CD8-positive, alpha-beta memory T cell (primary cell): Measurements from ENCODE around the gene GRID1. TPM values are rescaled to one million over a fixed set of nuclear protein-coding genes. Genes with fewer than 3 reads are reported as not detected.

Experiments
- CTCF ChIA-PET: fragments of 350-600 bp; sonication (Branson Sonifier 250); formaldehyde crosslinking; loops from one replicate; lab custom pipeline; 2021; ENCODE audit warnings: antibody characterized with exemption; lab: Charles Lee
- POLR2A ChIA-PET: fragments of 350-600 bp; sonication (Branson Sonifier 250); formaldehyde crosslinking; loops from one replicate; lab custom pipeline; 2021; ENCODE audit warnings: antibody characterized with exemption; lab: Charles Lee
- DNase-seq, 5 donors: peaks; one replicate each; pipeline versions ENCODE4 v3.0.0 to v3.0.0-alpha.2; 2020 to 2022; ENCODE audit warnings: mixed read lengths in 1 of 5
- H3K27ac ChIP-seq: one replicate; pipeline ENCODE4 v1.7.0; 2013; ENCODE audit warnings: low read depth, mild to moderate bottlenecking, low read length, moderate library complexity
- H3K27me3 ChIP-seq: 2 replicates; pipeline ENCODE4 v1.7.0; 2013; ENCODE audit warnings: low read length, mild to moderate bottlenecking; ENCODE audit not compliant: insufficient read depth, poor library complexity, severe bottlenecking
- H3K36me3 ChIP-seq: 2 replicates; pipeline ENCODE4 v1.7.0; 2013; ENCODE audit warnings: mild to moderate bottlenecking, low read length, moderate library complexity; ENCODE audit not compliant: insufficient read depth
- H3K4me1 ChIP-seq: 2 replicates; pipeline ENCODE4 v1.7.0; 2013; ENCODE audit warnings: mild to moderate bottlenecking, low read length, moderate library complexity; ENCODE audit not compliant: insufficient read depth
- H3K4me3 ChIP-seq: 2 replicates; pipeline ENCODE4 v1.7.0; 2013; ENCODE audit warnings: mild to moderate bottlenecking, low read length
- H3K9me3 ChIP-seq: 2 replicates; pipeline ENCODE4 v1.7.0; 2013; ENCODE audit warnings: mild to moderate bottlenecking, low read length
- H3K27ac Mint-ChIP-seq, 8 donors: one replicate each; pipeline ENCODE4 v1.8.0; 2020 to 2021; ENCODE audit warnings: mixed read lengths in 8 of 8, mild to moderate bottlenecking in 6 of 8, inconsistent platforms in 3 of 8, moderate library complexity in 3 of 8
- H3K27me3 Mint-ChIP-seq, 2 donors: one replicate each; pipeline ENCODE4 v1.8.0; 2020 to 2021; ENCODE audit warnings: mixed read lengths in 2 of 2, mild to moderate bottlenecking in 1 of 2, moderate library complexity in 1 of 2
- H3K36me3 Mint-ChIP-seq, 3 donors: one replicate each; pipeline ENCODE4 v1.8.0; 2020 to 2021; ENCODE audit warnings: mixed read lengths in 3 of 3, inconsistent platforms in 1 of 3, mild to moderate bottlenecking in 1 of 3
- H3K4me1 Mint-ChIP-seq, 3 donors: one replicate each; pipeline ENCODE4 v1.8.0; 2020 to 2021; ENCODE audit warnings: mixed read lengths in 3 of 3, inconsistent platforms in 1 of 3, mild to moderate bottlenecking in 1 of 3
- H3K4me3 Mint-ChIP-seq, 7 donors: one replicate each; pipeline ENCODE4 v1.8.0; 2020 to 2021; ENCODE audit warnings: mixed read lengths in 7 of 7, mild to moderate bottlenecking in 6 of 7, moderate library complexity in 4 of 7, inconsistent platforms in 2 of 7
- H3K9me3 Mint-ChIP-seq, 5 donors: one replicate each; pipeline ENCODE4 v1.8.0; 2020 to 2022; ENCODE audit warnings: mixed read lengths in 5 of 5, mild to moderate bottlenecking in 3 of 5, moderate library complexity in 2 of 5, inconsistent platforms in 1 of 5
- polyA plus RNA-seq: library from polyadenylated mRNA; unstranded; fragments of 300-500 nt; fragmentation: Illumina TruSeq; gene quantifications from one replicate; pipeline ENCODE4 v1.2.3, GENCODE V29; 2021
- total RNA-seq, 2 experiments: library from RNA; stranded (reverse); gene quantifications; one replicate each; pipeline ENCODE4 v1.2.3, GENCODE V29; 2021

Gene GRID1
- total and polyA plus RNA-seq, 3 experiments from 2014 or later = not detected

- ChIA-PET POLR2A (no interaction called here), CTCF (no interaction called here)
- Mint-ChIP-seq H3K27ac (no peak overlapping the region), H3K36me3 (no peaks in the 10 kb centered on the region), H3K9me3 (no peaks in the 10 kb centered on the region), H3K4me3 (no peak overlapping the region), H3K27me3 (no peaks in the 10 kb centered on the region), H3K4me1 (no peaks in the 10 kb centered on the region)
- Histone ChIP-seq H3K27ac (no peak overlapping the region), H3K36me3 (no peaks in the 10 kb centered on the region), H3K27me3 (no peaks in the 10 kb centered on the region), H3K9me3 (no peaks in the 10 kb centered on the region), H3K4me3 (no peak overlapping the region), H3K4me1 (no peaks in the 10 kb centered on the region)
- no peak for DNase-seq
Observed at GRCh38 chr10:85657476-85658113, 709.0 kb downstream of the GRID1 start.

DNA sequence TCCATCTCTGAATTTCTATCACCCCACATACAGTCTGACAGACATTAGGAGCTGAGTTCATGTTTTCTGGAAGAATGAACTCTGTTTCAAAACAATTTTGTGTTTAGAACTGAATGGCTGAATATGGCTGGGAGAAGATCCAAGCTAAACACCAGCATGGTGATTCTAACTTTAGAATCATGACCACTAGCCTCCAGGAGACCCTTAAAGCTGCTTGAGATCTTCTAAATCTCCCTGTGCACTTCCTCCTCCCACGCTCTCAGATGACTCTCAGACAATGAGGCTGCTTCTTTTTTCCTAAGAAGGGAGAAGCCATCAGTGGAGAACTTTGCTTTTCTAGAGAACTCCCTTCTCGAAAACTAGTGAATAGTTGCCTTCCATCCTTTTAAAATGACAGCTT is 711.2 kb downstream of the GRID1 start:
- POLR2A ChIA-PET = no interaction called here
- Histone ChIP-seq H3K27me3 (no peaks in the 10 kb centered on the region), H3K4me1 (no peaks in the 10 kb centered on the region), H3K4me3 (no peak overlapping the region), H3K27ac (no peak overlapping the region), H3K9me3 (no peaks in the 10 kb centered on the region), H3K36me3 (no peaks in the 10 kb centered on the region)
- no peaks in the 10 kb centered on the region for H3K4me1 Mint-ChIP-seq
- no peaks in the 10 kb centered on the region for H3K36me3 Mint-ChIP-seq
- CTCF ChIA-PET = no interaction called here
- no peaks in the 10 kb centered on the region for H3K27me3 Mint-ChIP-seq
- no peak overlapping the region for H3K4me3 Mint-ChIP-seq
- no peak for DNase-seq
- H3K27ac Mint-ChIP-seq = no peak overlapping the region
- peaks cover 0 to 2% (median 0%) of the 10 kb centered on the region in 5 donors for H3K9me3 Mint-ChIP-seq

- H3K9me3 ChIP-seq = no peaks in the 10 kb centered on the region
- POLR2A ChIA-PET = no interaction called here
- H3K27me3 Mint-ChIP-seq = peaks cover 5 to 6% of the 10 kb centered on the region in 2 donors
Observed at GRCh38 chr10:85651497-85651882, 715.1 kb downstream of the GRID1 start.

GRCh38 chr10:85650791-85651496 is 715.7 kb downstream of the GRID1 start:
- Histone ChIP-seq H3K27ac (no peak overlapping the region), H3K27me3 (no peaks in the 10 kb centered on the region), H3K4me3 (no peak overlapping the region), H3K9me3 (no peaks in the 10 kb centered on the region), H3K4me1 (no peaks in the 10 kb centered on the region), H3K36me3 (no peaks in the 10 kb centered on the region)
- ChIA-PET CTCF (no interaction called here), POLR2A (no interaction called here)
- Mint-ChIP-seq H3K27ac (no peak overlapping the region), H3K36me3 (no peaks in the 10 kb centered on the region), H3K4me3 (no peak overlapping the region), H3K27me3 (peaks cover 5 to 6% of the 10 kb centered on the region in 2 donors), H3K4me1 (no peaks in the 10 kb centered on the region), H3K9me3 (peaks cover 0 to 2% (median 0%) of the 10 kb centered on the region in 5 donors)
- DNase-seq = no peak

More at GRCh38 chr10:85651497-85651882, 715.1 kb downstream of the GRID1 start:
- H3K27me3 ChIP-seq = no peaks in the 10 kb centered on the region
- H3K4me1 ChIP-seq = no peaks in the 10 kb centered on the region
- H3K36me3 ChIP-seq = no peaks in the 10 kb centered on the region
- no peaks in the 10 kb centered on the region for H3K4me1 Mint-ChIP-seq
- DNase-seq = no peak
- no peak overlapping the region for H3K4me3 Mint-ChIP-seq
- H3K36me3 Mint-ChIP-seq = no peaks in the 10 kb centered on the region
- H3K9me3 Mint-ChIP-seq = peaks cover 0 to 2% (median 0%) of the 10 kb centered on the region in 5 donors
- CTCF ChIA-PET = no interaction called here
- no peak overlapping the region for H3K27ac Mint-ChIP-seq
- H3K4me3 ChIP-seq = no peak overlapping the region
- H3K27ac ChIP-seq = no peak overlapping the region

DNA sequence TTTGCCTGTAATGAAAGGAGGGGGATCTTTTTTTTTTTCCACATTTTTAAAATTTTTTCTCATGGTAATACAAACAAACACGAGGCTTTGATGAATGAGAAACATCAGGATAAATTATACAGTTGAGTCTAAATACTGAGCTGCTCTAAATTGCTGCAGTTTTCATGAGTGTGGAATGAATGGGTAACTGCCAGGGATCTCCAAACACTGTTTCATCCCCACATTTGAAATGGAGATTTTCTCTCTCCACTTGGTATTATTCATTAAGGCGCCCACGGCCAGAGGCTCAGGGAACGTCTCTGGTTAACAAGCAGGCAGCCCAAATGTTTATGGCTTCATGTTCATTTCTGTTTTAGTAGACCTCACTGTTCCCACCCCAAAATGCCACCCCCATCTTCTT is 717.1 kb downstream of the GRID1 start:
- H3K27me3 Mint-ChIP-seq = peaks cover 5 to 6% of the 10 kb centered on the region in 2 donors
- no peaks in the 10 kb centered on the region for H3K36me3 ChIP-seq
- H3K27ac ChIP-seq = no peak overlapping the region
- no peaks in the 10 kb centered on the region for H3K9me3 ChIP-seq
- H3K27ac Mint-ChIP-seq = no peak overlapping the region
- ChIA-PET POLR2A (no interaction called here), CTCF (no interaction called here)
- H3K4me3 Mint-ChIP-seq = no peak overlapping the region
- DNase-seq = no peak
- H3K4me1 ChIP-seq = no peaks in the 10 kb centered on the region
- no peak overlapping the region for H3K4me3 ChIP-seq
- peaks cover 0 to 2% (median 0%) of the 10 kb centered on the region in 5 donors for H3K9me3 Mint-ChIP-seq
- H3K27me3 ChIP-seq = no peaks in the 10 kb centered on the region
- H3K4me1 Mint-ChIP-seq = no peaks in the 10 kb centered on the region
- H3K36me3 Mint-ChIP-seq = no peaks in the 10 kb centered on the region

DNA sequence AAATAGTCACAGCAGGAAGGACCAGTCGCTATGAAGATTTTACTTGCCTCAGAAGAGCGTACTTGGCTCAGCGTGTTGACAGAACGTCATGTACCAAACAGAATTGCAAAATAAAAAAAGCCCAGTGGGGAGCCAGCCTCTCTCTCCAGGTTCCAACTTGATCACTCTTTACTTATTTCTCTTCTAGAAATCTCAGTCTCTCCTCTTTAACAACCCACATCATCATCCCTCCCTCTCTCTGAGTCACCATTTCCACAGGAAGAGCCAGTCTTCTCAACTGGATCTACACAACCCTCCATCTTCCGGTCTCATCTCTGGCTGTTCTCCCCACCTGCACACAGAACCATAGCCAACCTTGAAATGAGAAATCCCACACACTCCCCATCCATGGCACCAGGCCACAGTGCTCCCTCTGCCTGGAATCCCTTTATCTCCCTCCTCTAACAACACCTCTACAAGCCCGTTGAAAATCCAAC is 718.3 kb downstream of the GRID1 start:
- CTCF ChIA-PET = no interaction called here
- Mint-ChIP-seq H3K9me3 (peaks cover 0 to 2% (median 0%) of the 10 kb centered on the region in 5 donors), H3K4me3 (no peak overlapping the region), H3K27me3 (peaks cover 5 to 6% of the 10 kb centered on the region in 2 donors), H3K4me1 (no peaks in the 10 kb centered on the region), H3K36me3 (no peaks in the 10 kb centered on the region), H3K27ac (no peak overlapping the region)
- no peaks in the 10 kb centered on the region for H3K27me3 ChIP-seq
- POLR2A ChIA-PET = no interaction called here
- no peak for DNase-seq
- H3K9me3 ChIP-seq = no peaks in the 10 kb centered on the region
- H3K36me3 ChIP-seq = no peaks in the 10 kb centered on the region
- no peak overlapping the region for H3K27ac ChIP-seq
- H3K4me3 ChIP-seq = no peak overlapping the region
- no peaks in the 10 kb centered on the region for H3K4me1 ChIP-seq

DNA sequence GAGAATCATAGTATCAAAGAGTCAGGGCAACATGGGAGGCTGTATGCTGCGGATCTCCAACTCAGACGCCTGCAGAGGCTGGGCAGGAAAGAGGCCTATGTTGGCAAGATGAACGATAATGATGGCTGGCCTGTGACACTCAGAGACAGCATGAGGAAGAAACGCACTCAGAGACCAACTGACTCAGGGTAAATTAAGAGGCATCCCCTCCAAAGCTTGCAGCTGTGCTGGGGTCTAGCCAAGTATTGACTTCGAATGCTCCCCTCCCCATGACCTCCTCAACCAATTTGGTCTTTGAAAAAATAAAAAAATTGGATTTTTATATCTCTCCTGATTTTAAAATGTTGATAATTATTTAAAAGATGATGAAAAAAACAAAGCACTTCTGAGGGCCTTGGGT is 718.9 kb downstream of the GRID1 start:
- H3K4me3 Mint-ChIP-seq = no peak overlapping the region
- no peaks in the 10 kb centered on the region for H3K4me1 Mint-ChIP-seq
- no peaks in the 10 kb centered on the region for H3K36me3 Mint-ChIP-seq
- H3K27ac ChIP-seq = no peak overlapping the region
- H3K27ac Mint-ChIP-seq = no peak overlapping the region
- H3K36me3 ChIP-seq = no peaks in the 10 kb centered on the region
- H3K27me3 ChIP-seq = no peaks in the 10 kb centered on the region
- ChIA-PET POLR2A (no interaction called here), CTCF (no interaction called here)
- H3K9me3 ChIP-seq = no peaks in the 10 kb centered on the region
- H3K9me3 Mint-ChIP-seq = peaks cover 0 to 2% (median 0%) of the 10 kb centered on the region in 5 donors
- no peak overlapping the region for H3K4me3 ChIP-seq
- no peak for DNase-seq
- no peaks in the 10 kb centered on the region for H3K4me1 ChIP-seq
- peaks cover 5 to 6% of the 10 kb centered on the region in 2 donors for H3K27me3 Mint-ChIP-seq

GRCh38 chr10:85645926-85646711 is 720.5 kb downstream of the GRID1 start:
- H3K27ac Mint-ChIP-seq = peak overlapping the region in 1 of 8 donors; percentile 52
- DNase-seq = no peak
- H3K27me3 Mint-ChIP-seq = peaks cover 5 to 6% of the 10 kb centered on the region in 2 donors
- POLR2A ChIA-PET = no interaction called here
- H3K36me3 Mint-ChIP-seq = no peaks in the 10 kb centered on the region
- no peaks in the 10 kb centered on the region for H3K4me1 ChIP-seq
- H3K4me1 Mint-ChIP-seq = no peaks in the 10 kb centered on the region
- CTCF ChIA-PET = no interaction called here
- H3K4me3 Mint-ChIP-seq = no peak overlapping the region
- H3K27ac ChIP-seq = no peak overlapping the region
- no peaks in the 10 kb centered on the region for H3K9me3 ChIP-seq
- no peaks in the 10 kb centered on the region for H3K27me3 ChIP-seq
- no peak overlapping the region for H3K4me3 ChIP-seq
- H3K36me3 ChIP-seq = no peaks in the 10 kb centered on the region
- no peaks in the 10 kb centered on the region for H3K9me3 Mint-ChIP-seq
